Stimulated activated CD8-positive, alpha-beta memory T cell treated with anti-CD3 and anti-CD28 coated beads, Interleukin-12 subunit alpha, Interleukin-12 subunit beta, amount 100 ng/mL, for 24 hours (primary cell): ENCODE measurements around the gene ARMC9.
"Not testable (repeated sequence)": the region's sequence is repeated elsewhere in the genome, so short reads cannot be mapped to it uniquely, and the experiment has no call there.

Experiments
- DNase-seq: peaks from one replicate; pipeline ENCODE4 v3.0.0-alpha.2; 2020; ENCODE audit errors: extremely low read depth

Gene ARMC9

GRCh38 chr2:231362555-231363184 lies 164.2 kb downstream of the ARMC9 start:
- DNase-seq, result no peak

GRCh38 chr2:231364061-231364460 lies 165.6 kb downstream of the ARMC9 start:
- no peak for DNase-seq

- no peak for DNase-seq
Observed at GRCh38 chr2:231364961-231365810, 166.8 kb downstream of the ARMC9 start.

- DNase-seq, result no peak
Observed at GRCh38 chr2:231367178-231367577, 168.7 kb downstream of the ARMC9 start.

GRCh38 chr2:231369580-231370428 lies 171.4 kb downstream of the ARMC9 start:
- DNase-seq, result no peak

- DNase-seq, result no peak
Observed at GRCh38 chr2:231370429-231370748, 172.0 kb downstream of the ARMC9 start.

- DNase-seq, result no peak
Observed at GRCh38 chr2:231370749-231371429, 172.5 kb downstream of the ARMC9 start.

GRCh38 chr2:231371430-231372054 lies 173.1 kb downstream of the ARMC9 start:
- no peak for DNase-seq

- no peak for DNase-seq
Observed at GRCh38 chr2:231372326-231372725, 173.9 kb downstream of the ARMC9 start.

- no peak for DNase-seq
Observed at GRCh38 chr2:231373184-231373583, 174.8 kb downstream of the ARMC9 start.

- no peak for DNase-seq
Observed at GRCh38 chr2:231373786-231374349, 175.4 kb downstream of the ARMC9 start.

- no peak for DNase-seq
Observed at GRCh38 chr2:231374771-231375170, 176.3 kb downstream of the ARMC9 start.

- not testable (repeated sequence) for DNase-seq
Observed at GRCh38 chr2:231375994-231376615, 177.7 kb downstream of the ARMC9 start.

GRCh38 chr2:231376857-231377256 lies 178.4 kb downstream of the ARMC9 start:
- no peak for DNase-seq

GRCh38 chr2:231378026-231378722 lies 179.7 kb downstream of the ARMC9 start:
- no peak for DNase-seq

GRCh38 chr2:231379266-231380215 lies 181.1 kb downstream of the ARMC9 start:
- no peak for DNase-seq

- DNase-seq, result no peak
Observed at GRCh38 chr2:231380307-231380706, 181.9 kb downstream of the ARMC9 start.

GRCh38 chr2:231380991-231381847 lies 182.8 kb downstream of the ARMC9 start:
- DNase-seq, result no peak
